ENCODE data around the gene PLEKHG1. TPM values are rescaled to one million over a fixed set of nuclear protein-coding genes. Genes with fewer than 3 reads are reported as not detected.

PLEKHG1 gene
- total and polyA plus RNA-seq, 7 donors, result 1.3 to 10.6 (median 4.2) TPM

- H3K9me3 ChIP-seq, result no peaks in the 10 kb centered on the region
- no peaks in the 10 kb centered on the region for H3K4me1 ChIP-seq
- peaks cover 0 to 9% (median 3%) of the 10 kb centered on the region in 3 donors for H3K27me3 ChIP-seq (ENCODE audit: insufficient read depth in 3 of 3, low read length in 2 of 3)
- H3K4me3 ChIP-seq, result no peak overlapping the region
- no peak overlapping the region for H3K27ac ChIP-seq
- intact Hi-C loops (cut with DNase I), result no loop called here
- no peak for ATAC-seq
- TF ChIP-seq CTCF (IDR thresholded peaks at IDR 0.05), result no peak
- no peak for DNase-seq
- no peaks in the 10 kb centered on the region for H3K36me3 ChIP-seq (ENCODE audit: insufficient read depth in 1 of 2, low read depth in 1 of 2)
These were observed 10.9 kb downstream of the PLEKHG1 start for GRCh38 chr6:150610584-150610983.

GRCh38 chr6:150613269-150613668 is 13.6 kb downstream of the PLEKHG1 start:
- Histone ChIP-seq H3K9me3 (no peaks in the 10 kb centered on the region), H3K4me3 (no peak overlapping the region), H3K27me3 (ENCODE audit: insufficient read depth in 3 of 3, low read length in 2 of 3) (peaks cover 0 to 9% (median 3%) of the 10 kb centered on the region in 3 donors), H3K27ac (no peak overlapping the region), H3K36me3 (ENCODE audit: insufficient read depth in 1 of 2, low read depth in 1 of 2) (no peaks in the 10 kb centered on the region), H3K4me1 (no peaks in the 10 kb centered on the region)
- WGBS, 3 donors, result 86 to 90% (median 87%) methylated on average over 4 of the region's 4 CpGs
- ATAC-seq (no peak), DNase-seq (no peak)
- no peak for TF ChIP-seq CTCF (IDR thresholded peaks at IDR 0.05)
- intact Hi-C loops (cut with DNase I), result no loop called here

- no peak overlapping the region for H3K27ac ChIP-seq
- no peaks in the 10 kb centered on the region for H3K36me3 ChIP-seq (ENCODE audit: insufficient read depth in 1 of 2, low read depth in 1 of 2)
- no peak for ATAC-seq
- H3K27me3 ChIP-seq (ENCODE audit: insufficient read depth in 3 of 3, low read length in 2 of 3), result peaks cover 0 to 6% (median 3%) of the 10 kb centered on the region in 3 donors
- H3K9me3 ChIP-seq, result no peaks in the 10 kb centered on the region
- no peak for TF ChIP-seq CTCF (IDR thresholded peaks at IDR 0.05)
- H3K4me1 ChIP-seq, result no peaks in the 10 kb centered on the region
- intact Hi-C loops (cut with DNase I), result no loop called here
- no peak overlapping the region for H3K4me3 ChIP-seq
- DNase-seq, result no peak
These were observed 16.3 kb downstream of the PLEKHG1 start for GRCh38 chr6:150615967-150616366.

GRCh38 chr6:150616586-150616985 is 16.9 kb downstream of the PLEKHG1 start:
- intact Hi-C loops (cut with DNase I), result no loop called here
- Histone ChIP-seq H3K4me1 (no peaks in the 10 kb centered on the region), H3K4me3 (no peak overlapping the region), H3K9me3 (no peaks in the 10 kb centered on the region), H3K27me3 (ENCODE audit: insufficient read depth in 3 of 3, low read length in 2 of 3) (peaks cover 0 to 6% (median 3%) of the 10 kb centered on the region in 3 donors), H3K36me3 (ENCODE audit: insufficient read depth in 1 of 2, low read depth in 1 of 2) (no peaks in the 10 kb centered on the region), H3K27ac (no peak overlapping the region)
- TF ChIP-seq CTCF (IDR thresholded peaks at IDR 0.05), result no peak
- DNase-seq, result no peak
- 35 to 52% (median 41%) methylated on average over 2 of the region's 2 CpGs for WGBS, 3 donors
- no peak for ATAC-seq

- no peak overlapping the region for H3K27ac ChIP-seq
- intact Hi-C loops (cut with DNase I), result no loop called here
- WGBS, 3 donors, result 49 to 81% (median 74%) methylated on average over 3 of the region's 3 CpGs
- ATAC-seq, result no peak
- no peaks in the 10 kb centered on the region for H3K9me3 ChIP-seq
- H3K4me3 ChIP-seq, result no peak overlapping the region
- no peak for DNase-seq
- H3K4me1 ChIP-seq, result no peaks in the 10 kb centered on the region
- peaks cover 0 to 4% (median 3%) of the 10 kb centered on the region in 3 donors for H3K27me3 ChIP-seq (ENCODE audit: insufficient read depth in 3 of 3, low read length in 2 of 3)
- no peak for TF ChIP-seq CTCF (IDR thresholded peaks at IDR 0.05)
- H3K36me3 ChIP-seq (ENCODE audit: insufficient read depth in 1 of 2, low read depth in 1 of 2), result no peaks in the 10 kb centered on the region
These were observed 17.4 kb downstream of the PLEKHG1 start for GRCh38 chr6:150617062-150617461.

Data from psoas muscle (tissue), 8 donors.